ENCODE results near the gene CIPC. TPM values are rescaled to one million over a fixed set of nuclear protein-coding genes. Genes with fewer than 3 reads are reported as not detected.

Gene CIPC
- polyA plus RNA-seq, 6 donors from 2014 or later, result 7.8 to 16.3 (median 12.7) TPM

DNA sequence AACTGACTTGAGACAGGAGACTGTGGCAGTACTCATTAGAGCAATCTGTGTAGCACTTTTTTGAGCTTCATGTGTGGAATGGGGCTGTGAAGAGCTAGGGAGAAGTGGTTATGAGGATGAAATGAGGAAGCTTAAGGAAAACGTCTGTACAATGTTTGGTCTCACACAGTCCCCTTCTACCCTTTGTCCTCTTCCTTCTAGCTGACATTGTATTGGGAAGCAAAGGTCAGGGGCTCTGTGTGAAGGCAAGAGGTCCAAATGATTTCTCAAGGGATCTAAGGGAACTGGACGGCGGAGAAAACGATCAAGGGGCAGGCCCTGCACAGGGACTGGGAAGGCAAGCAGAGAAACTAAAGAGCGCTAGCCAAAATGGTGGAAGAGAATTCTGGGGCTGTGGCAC lies 13.1 kb upstream of the CIPC start:
- H3K4me1 Mint-ChIP-seq, result peaks cover 0 to 5% (median 5%) of the 10 kb centered on the region in 3 donors
- no peak overlapping the region for H3K4me3 Mint-ChIP-seq
- H3K9me3 Mint-ChIP-seq, result peaks cover 0 to 4% (median 3%) of the 10 kb centered on the region in 7 donors
- peaks cover 0 to 5% of the 10 kb centered on the region in 2 donors for H3K36me3 Mint-ChIP-seq
- no peak for DNase-seq
- no peak for ATAC-seq (ENCODE audit: low read depth in 2 of 2)
- H3K27ac Mint-ChIP-seq, result peak overlapping the region in 4 of 6 donors; percentile 6 to 52 (median 30)
- H3K27me3 Mint-ChIP-seq, result peaks cover 9 to 18% (median 16%) of the 10 kb centered on the region in 3 donors

DNA sequence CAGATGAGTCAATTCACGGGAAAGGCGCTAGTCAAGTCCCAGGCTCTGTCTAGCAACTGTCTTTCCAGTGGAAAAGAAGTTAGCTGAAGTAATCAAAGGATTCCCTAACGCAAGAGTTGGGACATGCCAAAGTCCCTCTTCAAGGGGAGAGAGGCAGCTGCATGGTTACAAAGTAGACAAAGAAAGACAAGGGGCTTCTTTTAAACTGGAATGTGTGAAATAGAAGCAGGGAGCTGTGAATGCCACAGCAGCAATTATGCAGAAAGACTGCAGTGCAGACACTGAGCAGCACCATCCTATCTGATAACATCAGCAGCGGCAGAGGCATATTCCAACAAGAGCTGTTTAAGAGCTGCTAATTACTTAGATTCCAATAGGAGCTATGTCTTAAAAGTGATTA lies 12.5 kb upstream of the CIPC start:
- H3K36me3 Mint-ChIP-seq, result no peaks in the 10 kb centered on the region
- H3K27ac Mint-ChIP-seq, result peak overlapping the region in 2 of 6 donors; percentile 41 to 47
- peaks cover 9 to 17% (median 16%) of the 10 kb centered on the region in 3 donors for H3K27me3 Mint-ChIP-seq
- H3K4me1 Mint-ChIP-seq, result peaks cover 0 to 5% (median 5%) of the 10 kb centered on the region in 3 donors
- ATAC-seq (ENCODE audit: low read depth in 2 of 2), result no peak
- peaks cover 0 to 2% (median under 1%) of the 10 kb centered on the region in 7 donors for H3K9me3 Mint-ChIP-seq
- no peak overlapping the region for H3K4me3 Mint-ChIP-seq
- no peak for DNase-seq

DNA sequence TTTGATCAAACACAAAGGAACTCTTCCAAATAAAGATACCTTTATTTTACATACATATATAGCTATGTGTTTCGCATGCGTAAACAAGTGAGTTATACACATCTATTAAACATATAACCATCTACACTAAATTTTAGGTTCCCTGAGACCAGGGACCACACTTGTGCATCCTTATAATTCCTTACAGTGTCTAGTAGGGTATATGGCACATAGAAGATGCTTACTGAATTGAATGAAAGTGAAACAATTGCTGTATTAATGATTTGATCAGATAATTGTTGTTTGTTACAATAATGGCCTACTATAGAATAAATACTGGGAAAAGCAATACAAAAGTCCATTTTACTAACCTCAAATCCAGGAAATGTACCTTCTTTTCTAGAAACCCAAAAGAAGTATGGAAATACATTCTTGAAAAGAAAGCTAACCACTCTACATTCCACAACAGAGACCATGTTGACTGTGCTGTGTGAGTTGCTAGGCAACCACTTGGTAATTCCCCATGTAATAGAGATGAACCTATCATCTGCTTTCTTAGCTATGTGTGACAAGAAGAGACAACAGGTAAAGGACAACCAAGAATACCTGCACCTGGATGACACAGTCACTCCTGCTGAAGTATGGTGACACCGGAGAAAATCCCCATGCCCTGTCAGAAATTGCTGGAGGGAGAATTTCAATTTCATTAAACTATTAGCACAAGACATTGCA lies 11.9 kb upstream of the CIPC start:
- ATAC-seq (ENCODE audit: low read depth in 2 of 2), result peak; percentile 78 to 89
- Mint-ChIP-seq H3K27me3 (peaks cover 9 to 17% (median 16%) of the 10 kb centered on the region in 3 donors), H3K9me3 (peaks cover 0 to 7% (median 7%) of the 10 kb centered on the region in 7 donors), H3K4me1 (peaks cover 0 to 3% (median 2%) of the 10 kb centered on the region in 3 donors), H3K36me3 (peaks cover 0 to 2% of the 10 kb centered on the region in 2 donors), H3K27ac (peak overlapping the region in 5 of 6 donors; percentile 25 to 91 (median 63)), H3K4me3 (no peak overlapping the region)
- no peak for DNase-seq

DNA sequence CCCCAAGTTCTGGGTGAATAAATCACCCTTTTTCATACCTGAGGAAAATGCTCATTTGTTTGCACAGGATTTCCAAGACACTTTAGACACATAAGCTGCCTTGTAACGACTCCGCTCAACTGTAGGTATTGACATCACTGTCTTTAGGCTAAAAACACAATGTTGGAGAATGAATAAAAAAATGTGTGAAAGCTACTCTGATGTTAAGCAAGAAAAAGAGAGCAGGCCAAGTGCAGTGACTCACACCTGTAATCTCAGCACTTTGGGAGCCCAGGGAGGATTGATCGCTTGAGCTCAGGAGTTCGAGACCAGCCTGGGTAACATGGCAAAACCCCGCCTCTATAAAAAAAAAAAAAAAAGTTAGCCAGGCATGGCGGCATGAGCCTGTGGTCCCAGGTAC lies 11.1 kb upstream of the CIPC start:
- H3K27me3 Mint-ChIP-seq, result peaks cover 9 to 17% (median 16%) of the 10 kb centered on the region in 3 donors
- peaks cover 0 to 14% (median 13%) of the 10 kb centered on the region in 7 donors for H3K9me3 Mint-ChIP-seq
- peaks cover 0 to 10% of the 10 kb centered on the region in 2 donors for H3K36me3 Mint-ChIP-seq
- H3K27ac Mint-ChIP-seq, result peak overlapping the region in 2 of 6 donors; percentile 29 to 63
- no peak overlapping the region for H3K4me3 Mint-ChIP-seq
- H3K4me1 Mint-ChIP-seq, result no peaks in the 10 kb centered on the region
- no peak for DNase-seq
- ATAC-seq (ENCODE audit: low read depth in 2 of 2), result no peak

GRCh38 chr14:77087631-77088030 lies 10.4 kb upstream of the CIPC start:
- H3K36me3 Mint-ChIP-seq, result peaks cover 0 to 10% of the 10 kb centered on the region in 2 donors
- DNase-seq, result no peak
- H3K27ac Mint-ChIP-seq, result no peak overlapping the region
- H3K9me3 Mint-ChIP-seq, result peaks cover 0 to 14% (median 13%) of the 10 kb centered on the region in 7 donors
- no peaks in the 10 kb centered on the region for H3K4me1 Mint-ChIP-seq
- H3K27me3 Mint-ChIP-seq, result peaks cover 9 to 17% (median 10%) of the 10 kb centered on the region in 3 donors
- H3K4me3 Mint-ChIP-seq, result no peak overlapping the region
- no peak for ATAC-seq (ENCODE audit: low read depth in 2 of 2)

DNA sequence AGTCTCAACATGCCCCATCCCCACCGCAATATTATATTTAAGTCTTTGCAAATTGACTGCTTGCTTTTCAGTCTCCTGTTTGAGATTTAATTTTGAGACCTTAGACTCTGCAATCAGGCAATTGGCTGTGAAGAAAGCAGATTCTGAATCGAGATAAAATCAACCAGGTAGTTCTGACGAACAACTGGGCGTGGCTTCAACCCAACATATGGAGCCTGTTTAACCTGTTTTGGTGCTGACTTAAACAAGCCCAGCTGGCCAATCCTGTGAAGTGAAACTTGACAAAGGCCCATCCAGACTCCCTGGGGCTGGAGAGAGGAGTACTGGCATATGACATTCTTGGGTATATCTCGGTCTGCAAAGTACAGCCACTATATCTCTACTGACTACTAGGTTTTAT lies 9.8 kb upstream of the CIPC start:
- DNase-seq, result no peak
- no peaks in the 10 kb centered on the region for H3K4me1 Mint-ChIP-seq
- H3K9me3 Mint-ChIP-seq, result peaks cover 0 to 14% (median 13%) of the 10 kb centered on the region in 7 donors

GRCh38 chr14:77088645-77089044 lies 9.4 kb upstream of the CIPC start:
- H3K27ac Mint-ChIP-seq, result peak overlapping the region in 1 of 6 donors; percentile 56

More for the DNA sequence above, 9.8 kb upstream of the CIPC start:
- Mint-ChIP-seq H3K4me3 (no peak overlapping the region), H3K27me3 (peaks cover 9 to 17% (median 10%) of the 10 kb centered on the region in 3 donors), H3K27ac (no peak overlapping the region), H3K36me3 (peaks cover 0 to 10% of the 10 kb centered on the region in 2 donors)
- ATAC-seq (ENCODE audit: low read depth in 2 of 2), result no peak

GRCh38 chr14:77091518-77091917 lies 6.5 kb upstream of the CIPC start:
- no peak for DNase-seq
- no peak for ATAC-seq (ENCODE audit: low read depth in 2 of 2)

More at GRCh38 chr14:77088645-77089044, 9.4 kb upstream of the CIPC start:
- ATAC-seq (ENCODE audit: low read depth in 2 of 2) (no peak), DNase-seq (no peak)
- peaks cover 9 to 17% (median 10%) of the 10 kb centered on the region in 3 donors for H3K27me3 Mint-ChIP-seq
- no peak overlapping the region for H3K4me3 Mint-ChIP-seq
- H3K4me1 Mint-ChIP-seq, result no peaks in the 10 kb centered on the region
- H3K36me3 Mint-ChIP-seq, result peaks cover 0 to 10% of the 10 kb centered on the region in 2 donors
- H3K9me3 Mint-ChIP-seq, result peaks cover 0 to 14% (median 13%) of the 10 kb centered on the region in 7 donors

GRCh38 chr14:77092676-77093075 lies 5.4 kb upstream of the CIPC start:
- DNase-seq (no peak), ATAC-seq (ENCODE audit: low read depth in 2 of 2) (no peak)
- no peak overlapping the region for H3K4me3 Mint-ChIP-seq
- H3K36me3 Mint-ChIP-seq, result peaks cover 0 to 10% of the 10 kb centered on the region in 2 donors
- H3K27ac Mint-ChIP-seq, result no peak overlapping the region
- peaks cover 0 to 14% (median 13%) of the 10 kb centered on the region in 7 donors for H3K9me3 Mint-ChIP-seq
- peaks cover 0 to 10% (median 9%) of the 10 kb centered on the region in 3 donors for H3K27me3 Mint-ChIP-seq
- H3K4me1 Mint-ChIP-seq, result peaks cover 13 to 21% (median 19%) of the 10 kb centered on the region in 3 donors

More at GRCh38 chr14:77091518-77091917, 6.5 kb upstream of the CIPC start:
- Mint-ChIP-seq H3K27ac (peak overlapping the region in 2 of 6 donors; percentile 3 to 12), H3K9me3 (peaks cover 0 to 14% (median 13%) of the 10 kb centered on the region in 7 donors), H3K4me1 (peaks cover 4 to 13% (median 10%) of the 10 kb centered on the region in 3 donors), H3K36me3 (peaks cover 0 to 10% of the 10 kb centered on the region in 2 donors), H3K4me3 (no peak overlapping the region), H3K27me3 (peaks cover under 1 to 10% (median 9%) of the 10 kb centered on the region in 3 donors)

DNA sequence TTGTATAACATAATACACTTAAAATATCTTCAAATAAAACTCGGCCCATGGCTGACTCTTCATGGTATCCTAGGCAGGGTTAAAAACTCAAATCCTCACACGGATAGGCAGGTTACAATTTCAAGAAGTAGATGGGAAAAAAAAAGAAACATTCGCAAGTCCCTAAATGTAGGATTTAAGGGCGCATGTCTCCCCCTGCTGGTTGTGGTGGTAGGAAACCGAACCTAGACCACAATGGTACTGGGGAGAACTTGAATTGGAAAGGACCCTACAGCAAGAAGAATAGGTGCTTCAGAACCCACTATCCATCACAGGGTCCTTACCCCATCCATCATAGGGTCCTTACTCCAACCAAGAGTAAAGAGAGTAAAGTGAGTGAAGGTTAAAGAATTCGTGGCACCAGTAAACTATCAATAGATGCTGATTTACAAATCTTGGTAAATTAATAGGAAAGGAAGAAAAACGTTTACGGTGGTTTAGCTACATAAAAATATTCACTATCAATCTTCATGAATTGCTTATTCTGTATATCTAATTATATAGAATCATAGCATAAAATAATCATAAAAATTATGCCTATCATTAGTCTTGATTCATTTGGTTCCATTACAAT lies 3.3 kb upstream of the CIPC start:
- DNase-seq (peak; percentile 70), ATAC-seq (ENCODE audit: low read depth in 2 of 2) (no peak)
- Mint-ChIP-seq H3K9me3 (peaks cover 0 to 14% (median 13%) of the 10 kb centered on the region in 7 donors), H3K36me3 (peaks cover 0 to 10% of the 10 kb centered on the region in 2 donors), H3K27me3 (peaks cover 0 to 4% (median 3%) of the 10 kb centered on the region in 3 donors), H3K4me1 (peaks cover 34 to 42% (median 37%) of the 10 kb centered on the region in 3 donors), H3K4me3 (peak overlapping the region in 4 of 8 donors; percentile 7 to 84 (median 44)), H3K27ac (peak overlapping the region in 4 of 6 donors; percentile 28 to 94 (median 72))

DNA sequence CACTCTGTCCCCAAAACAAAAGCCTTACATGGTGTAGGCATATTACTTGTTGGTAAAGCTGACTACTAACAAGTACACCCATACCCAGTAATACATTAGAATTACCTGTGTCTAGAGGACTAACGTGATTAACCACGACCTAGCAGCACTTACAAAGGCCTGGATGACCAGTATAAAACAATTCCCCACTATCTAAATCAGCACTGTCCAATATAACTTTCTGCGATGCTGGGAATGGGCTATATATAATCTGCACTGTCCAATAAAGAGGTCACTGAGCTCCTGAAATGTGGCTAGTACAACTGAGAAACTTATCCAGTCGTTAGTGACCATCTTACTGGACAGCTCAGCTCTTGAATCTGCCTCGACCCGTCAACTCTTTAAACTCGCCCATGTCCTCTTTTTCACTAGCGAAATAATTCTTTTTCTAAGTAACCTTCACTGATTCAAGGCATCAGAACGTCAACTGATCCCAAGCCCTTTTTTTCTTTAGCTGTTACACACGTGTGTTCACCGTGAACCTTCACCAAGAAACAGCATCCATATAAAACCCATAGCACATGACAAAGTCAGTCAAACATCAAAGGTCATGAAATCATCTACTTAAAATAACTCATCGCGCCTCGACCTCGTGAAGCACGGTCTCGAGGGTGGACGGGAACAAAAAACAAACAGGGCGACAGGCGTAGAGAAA lies 905 bp upstream of the CIPC start:
- Mint-ChIP-seq H3K27me3 (no peaks in the 10 kb centered on the region), H3K27ac (peak overlapping the region; percentile 97 to 100 (median 99))
- peak; percentile 14 to 15 for ATAC-seq (ENCODE audit: low read depth in 2 of 2)

GRCh38 chr14:77098529-77099353 lies 683 bp downstream of the CIPC start:
- H3K4me3 Mint-ChIP-seq, result peak overlapping the region; percentile 93 to 99 (median 96)
- peaks cover 56 to 71% (median 70%) of the 10 kb centered on the region in 3 donors for H3K4me1 Mint-ChIP-seq
- no peaks in the 10 kb centered on the region for H3K27me3 Mint-ChIP-seq
- DNase-seq, result no peak
- peak overlapping the region; percentile 97 to 100 (median 99) for H3K27ac Mint-ChIP-seq
- peaks cover 0 to under 1% of the 10 kb centered on the region in 2 donors for H3K36me3 Mint-ChIP-seq
- H3K9me3 Mint-ChIP-seq, result no peaks in the 10 kb centered on the region
- ATAC-seq (ENCODE audit: low read depth in 2 of 2), result no peak

More for the DNA sequence above, 905 bp upstream of the CIPC start:
- Mint-ChIP-seq H3K9me3 (no peaks in the 10 kb centered on the region), H3K36me3 (no peaks in the 10 kb centered on the region), H3K4me1 (peaks cover 53 to 64% (median 60%) of the 10 kb centered on the region in 3 donors), H3K4me3 (peak overlapping the region; percentile 93 to 99 (median 96))
- no peak for DNase-seq

Data from naive B cell (primary cell).